Activated CD8-positive, alpha-beta memory T cell treated with anti-CD3 and anti-CD28 coated beads for 4 hours (primary cell): ENCODE results near the gene PSTPIP1.

Source experiments
- DNase-seq, 2 donors: peaks; one replicate each; pipeline ENCODE4 v3.0.0-alpha.2; 2020; ENCODE audit warnings: low read depth in 2 of 2

The PSTPIP1 gene

DNA sequence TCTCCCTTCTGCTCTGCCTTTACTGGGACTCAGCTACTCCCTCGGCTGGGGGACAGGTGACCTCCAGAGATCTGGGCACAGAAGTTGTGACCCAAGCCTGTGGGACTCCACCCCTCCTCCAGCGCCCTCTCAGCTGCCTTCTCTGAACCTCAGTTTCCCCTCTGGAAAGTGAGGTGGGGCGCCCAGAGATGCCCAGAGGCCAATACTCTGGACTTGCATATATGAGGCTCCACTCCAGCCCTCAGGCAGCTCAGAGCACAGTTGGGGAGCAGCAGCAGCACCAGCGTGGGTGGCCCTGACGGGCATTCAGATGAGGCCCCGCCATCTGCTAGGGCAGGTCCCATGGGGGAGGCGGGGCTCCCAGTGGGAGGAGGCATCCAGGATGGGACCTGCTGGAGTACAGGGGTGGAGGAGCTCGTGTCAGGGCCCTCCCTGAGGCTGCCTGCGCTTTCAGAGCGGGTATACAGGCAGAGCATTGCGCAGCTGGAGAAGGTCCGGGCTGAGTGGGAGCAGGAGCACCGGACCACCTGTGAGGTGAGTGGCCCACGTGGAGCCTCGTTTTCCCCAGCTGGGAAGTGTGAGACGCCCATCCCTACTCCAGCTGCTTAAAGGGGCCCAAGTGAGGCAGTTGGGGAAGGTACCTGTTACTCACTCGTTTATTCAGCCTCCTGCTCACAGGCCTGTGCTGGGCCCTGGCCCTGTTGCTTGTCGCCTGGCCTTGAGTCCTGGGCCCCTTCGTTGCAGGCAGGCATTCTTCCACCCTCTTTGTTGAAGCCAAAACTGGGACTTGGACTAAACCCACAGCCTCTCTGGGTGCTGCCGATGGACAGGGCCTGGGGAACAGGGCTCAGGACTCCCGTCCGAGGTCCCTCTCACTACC lies 35.4 kb downstream of the PSTPIP1 start:
- no peak for DNase-seq

DNA sequence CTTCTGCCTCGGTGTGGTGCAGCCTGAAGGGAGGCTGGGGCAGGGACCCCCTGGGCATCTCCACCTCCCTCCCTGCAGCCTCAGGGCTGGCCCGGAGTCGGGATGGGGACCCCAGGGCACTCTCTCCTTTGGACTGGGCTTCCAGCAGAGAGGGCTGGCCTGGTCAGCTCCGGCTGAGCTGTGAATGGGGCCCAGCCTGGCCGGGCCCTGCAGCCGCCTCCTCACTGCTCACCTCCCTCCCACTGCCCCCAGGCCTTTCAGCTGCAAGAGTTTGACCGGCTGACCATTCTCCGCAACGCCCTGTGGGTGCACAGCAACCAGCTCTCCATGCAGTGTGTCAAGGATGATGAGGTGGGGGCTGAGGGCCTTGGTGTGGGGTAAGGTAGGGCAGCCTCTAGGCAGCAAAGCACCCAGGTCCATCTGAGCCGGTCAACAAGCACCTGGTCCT lies 36.0 kb downstream of the PSTPIP1 start:
- DNase-seq = no peak

DNA sequence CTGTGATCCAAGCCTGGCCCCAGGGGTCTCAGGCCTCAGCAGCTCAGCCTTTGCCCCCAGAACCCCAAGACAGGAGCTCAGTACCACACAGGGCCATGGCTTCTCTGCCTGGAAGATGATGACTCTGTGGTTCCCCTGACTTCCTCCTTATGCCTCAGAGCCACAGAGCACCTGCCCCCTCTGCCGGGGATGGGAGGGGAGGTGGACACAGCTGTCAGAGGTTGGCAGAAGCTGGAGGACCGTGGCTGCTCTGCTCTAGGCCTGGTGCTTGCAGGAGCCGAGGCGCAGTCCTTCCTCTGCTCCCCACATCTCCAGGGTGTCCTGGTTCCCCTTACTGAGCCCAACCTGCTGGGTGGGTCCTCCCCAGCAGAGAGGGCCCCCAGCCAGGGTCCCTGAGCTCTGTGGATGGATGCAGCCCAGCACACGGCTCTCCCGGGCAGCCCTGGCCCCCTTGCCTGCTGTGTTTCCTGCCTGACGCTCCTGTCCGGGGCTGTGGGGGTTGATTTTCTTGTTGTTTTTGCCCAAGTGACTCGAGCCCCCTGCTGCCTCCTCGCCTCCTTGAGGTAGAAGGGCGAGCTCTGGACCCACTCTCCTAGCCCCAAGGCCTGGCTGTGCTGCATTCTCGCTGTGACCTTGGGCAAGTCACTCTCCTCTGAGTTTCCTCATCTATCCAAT lies 36.6 kb downstream of the PSTPIP1 start:
- no peak for DNase-seq

GRCh38 chr15:77032052-77032646 lies 37.2 kb downstream of the PSTPIP1 start:
- no peak for DNase-seq

DNA sequence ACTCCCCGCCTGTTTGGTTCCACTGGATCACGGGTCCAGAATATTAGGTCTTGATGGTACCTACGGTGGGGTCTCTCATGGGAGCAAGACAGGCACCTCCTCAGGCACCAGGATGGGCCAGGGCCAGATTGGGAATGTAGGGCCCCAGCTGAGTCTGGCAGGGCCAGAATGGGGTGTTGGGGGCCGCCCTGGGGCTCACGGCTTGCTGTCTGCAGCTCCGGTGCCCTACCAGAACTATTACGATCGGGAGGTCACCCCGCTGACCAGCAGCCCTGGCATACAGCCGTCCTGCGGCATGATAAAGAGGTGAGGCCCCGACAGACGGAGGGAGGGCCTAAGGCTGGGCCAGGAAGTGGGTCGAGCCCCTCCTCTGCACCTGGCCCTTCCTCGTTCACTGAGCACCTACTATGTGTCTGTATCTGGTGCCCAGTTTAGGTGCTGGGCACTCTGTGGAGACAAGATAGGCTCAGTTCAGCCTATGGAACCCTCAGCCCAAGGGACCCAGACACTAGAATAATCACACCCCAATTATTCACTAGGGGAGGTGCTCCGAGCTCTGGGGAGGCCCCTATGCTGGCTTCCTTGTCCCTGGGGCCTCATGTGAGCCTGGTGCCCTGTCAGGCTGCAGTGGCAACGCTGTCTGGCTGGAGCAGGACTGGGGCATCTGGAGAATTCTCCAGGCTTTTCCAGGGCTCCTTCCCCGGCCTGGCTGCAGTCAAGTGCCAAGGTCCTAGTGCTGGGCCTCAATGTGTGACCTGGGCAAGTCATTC lies 37.9 kb downstream of the PSTPIP1 start:
- no peak for DNase-seq

- DNase-seq = no peak
Observed at GRCh38 chr15:77033417-77033728, 38.4 kb downstream of the PSTPIP1 start.

DNA sequence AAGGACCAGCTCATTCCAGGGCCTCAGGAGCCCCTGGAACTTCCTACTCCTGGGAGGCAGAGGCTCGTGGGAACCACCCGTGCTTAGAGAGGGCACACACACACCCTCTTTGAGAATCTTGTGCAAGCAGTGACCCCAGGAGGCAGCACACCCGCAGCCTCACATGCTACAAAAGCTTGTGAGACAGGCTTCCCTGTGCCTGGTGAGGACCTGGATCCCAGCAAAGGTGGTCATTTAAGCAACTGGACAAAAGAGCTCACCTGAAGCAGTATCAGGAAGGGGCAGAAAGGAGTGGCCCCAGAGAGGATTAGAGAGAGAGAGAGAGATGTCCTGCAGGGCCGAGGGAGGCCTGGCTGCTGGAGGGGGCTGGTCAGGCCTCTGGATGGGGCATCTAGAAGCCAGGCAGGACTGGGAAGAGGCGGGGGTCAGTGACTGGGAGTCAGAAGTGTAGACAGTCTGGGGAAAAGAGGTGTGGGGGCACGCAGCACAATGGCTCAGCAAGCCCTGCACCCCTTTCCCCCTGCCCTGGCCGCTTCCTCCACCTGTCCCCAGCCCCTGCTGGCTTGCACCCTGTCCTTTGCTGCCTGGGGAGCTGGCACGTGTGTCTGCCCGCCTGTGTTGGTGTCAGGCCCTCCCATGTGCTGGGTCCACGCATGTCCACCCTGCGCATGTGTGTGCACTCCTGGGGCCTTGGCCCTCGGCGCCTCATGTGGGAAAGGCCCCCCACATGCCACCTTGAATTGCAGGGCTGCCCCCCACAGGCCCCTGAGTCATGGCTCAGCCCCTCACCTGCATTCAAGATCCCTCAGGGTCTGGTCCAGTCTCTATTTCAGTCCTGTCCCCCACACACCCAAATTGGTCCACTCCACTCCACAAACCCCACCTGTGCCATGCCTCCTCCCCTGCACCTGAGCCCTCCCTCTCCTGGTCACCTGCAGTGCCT lies 39.1 kb downstream of the PSTPIP1 start:
- no peak for DNase-seq

DNA sequence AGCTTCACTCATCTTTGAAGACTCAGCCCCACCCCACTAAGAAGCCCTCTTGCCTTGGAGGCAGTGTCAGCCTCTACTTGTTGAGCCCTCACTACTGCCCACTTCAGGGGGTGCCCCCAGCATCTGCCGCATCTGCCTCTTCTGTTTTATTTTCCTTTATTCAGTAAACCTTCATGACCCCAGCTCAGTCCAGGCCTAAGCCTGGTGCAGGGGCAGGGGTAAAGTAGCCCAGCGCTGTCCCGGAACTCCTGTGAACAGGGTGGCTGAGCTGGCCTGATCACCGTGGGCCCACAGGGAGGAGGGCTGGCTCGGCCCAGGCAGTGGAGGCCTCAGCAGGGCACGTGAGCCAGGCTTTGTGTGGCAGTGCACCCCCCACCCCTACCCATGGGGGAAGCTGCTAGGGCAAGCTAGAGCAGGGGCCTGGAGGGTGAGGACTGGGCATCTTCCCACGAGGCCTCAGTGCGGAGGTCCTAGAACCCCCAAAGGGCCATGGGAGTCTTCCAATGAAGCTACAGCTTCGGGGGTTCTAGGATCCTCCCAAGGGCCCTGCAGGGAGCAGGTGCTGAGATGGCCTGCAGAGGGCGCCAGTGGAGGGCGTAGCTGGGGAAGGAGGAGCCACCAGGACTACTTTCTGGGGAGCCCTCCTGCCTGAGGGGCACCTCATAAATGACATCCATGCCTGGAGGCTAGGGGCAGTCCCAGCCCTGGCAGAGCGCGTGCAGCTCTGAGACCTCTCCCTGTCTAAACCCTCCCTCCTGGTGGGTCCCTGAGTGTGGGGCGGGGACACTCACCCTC lies 40.0 kb downstream of the PSTPIP1 start:
- DNase-seq = no peak

- no peak for DNase-seq
Observed at GRCh38 chr15:77035584-77035983, 40.7 kb downstream of the PSTPIP1 start.

DNA sequence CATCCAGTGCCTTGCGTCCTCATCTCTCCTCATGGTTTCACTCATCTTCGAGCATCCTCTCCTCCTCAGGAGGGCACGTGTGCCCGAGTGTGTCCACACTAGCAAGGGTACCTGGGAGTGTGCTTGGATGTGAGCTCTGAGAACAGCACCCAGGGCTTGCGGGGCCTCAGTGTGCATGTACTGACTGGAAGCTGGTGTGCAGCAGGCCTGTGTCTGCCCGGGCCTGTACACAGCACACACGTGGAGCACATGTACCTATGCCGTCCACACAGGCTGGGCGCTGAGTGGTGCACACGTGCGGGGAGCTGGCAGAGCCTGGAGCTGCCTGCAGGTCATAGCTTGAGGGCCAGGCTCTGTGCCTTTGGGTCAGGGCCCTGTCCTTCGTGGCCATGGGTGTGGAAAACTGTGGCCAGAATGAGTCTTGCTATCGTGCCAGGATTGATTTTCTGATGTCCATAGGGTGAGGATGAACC lies 41.1 kb downstream of the PSTPIP1 start:
- DNase-seq = no peak

GRCh38 chr15:77036537-77037387 lies 41.8 kb downstream of the PSTPIP1 start:
- DNase-seq = no peak

GRCh38 chr15:77037388-77038209 lies 42.7 kb downstream of the PSTPIP1 start:
- no peak for DNase-seq

DNA sequence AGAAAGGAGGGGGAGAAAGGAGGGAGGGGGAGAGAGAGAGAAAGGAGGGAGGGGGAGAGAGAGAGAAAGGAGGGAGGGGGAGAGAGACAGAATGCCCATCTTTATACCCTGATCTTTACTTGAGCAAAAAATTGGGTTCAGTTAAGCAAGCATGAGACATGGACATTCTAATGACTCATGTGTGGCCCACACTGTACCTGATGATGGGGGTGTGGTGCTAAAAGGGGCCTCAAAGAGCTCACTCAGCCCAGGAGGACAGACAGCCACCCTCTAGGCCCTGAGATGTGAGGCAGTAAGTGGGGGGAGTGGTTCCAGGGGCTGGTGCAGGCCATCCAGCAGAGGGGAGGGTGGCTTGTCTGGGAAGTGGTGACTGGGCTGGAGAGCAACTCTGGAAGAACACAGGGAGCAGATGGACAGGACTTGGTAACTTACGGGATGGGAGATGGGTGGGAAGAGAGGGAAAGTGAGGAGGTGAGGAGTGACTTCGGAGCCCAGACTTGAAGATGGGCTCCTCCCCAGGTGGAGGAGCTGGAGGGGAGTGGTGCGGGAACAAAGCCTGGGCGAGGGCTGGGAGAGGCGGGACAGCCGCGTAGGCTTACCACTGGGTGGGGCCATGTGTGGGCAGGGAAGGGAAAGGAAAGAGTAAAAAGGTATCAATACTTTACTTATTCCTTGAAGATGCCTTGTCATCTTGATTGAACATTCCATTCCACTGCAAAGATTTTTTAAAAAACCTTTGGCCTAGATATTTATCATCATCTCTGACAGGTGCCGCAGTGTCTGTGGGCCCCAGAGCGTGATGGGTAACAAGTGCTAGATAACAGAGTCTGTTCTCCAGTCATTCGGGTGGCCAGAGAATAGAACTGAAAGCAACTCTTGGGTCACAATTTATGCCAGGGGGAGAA lies 43.6 kb downstream of the PSTPIP1 start:
- DNase-seq = no peak

DNA sequence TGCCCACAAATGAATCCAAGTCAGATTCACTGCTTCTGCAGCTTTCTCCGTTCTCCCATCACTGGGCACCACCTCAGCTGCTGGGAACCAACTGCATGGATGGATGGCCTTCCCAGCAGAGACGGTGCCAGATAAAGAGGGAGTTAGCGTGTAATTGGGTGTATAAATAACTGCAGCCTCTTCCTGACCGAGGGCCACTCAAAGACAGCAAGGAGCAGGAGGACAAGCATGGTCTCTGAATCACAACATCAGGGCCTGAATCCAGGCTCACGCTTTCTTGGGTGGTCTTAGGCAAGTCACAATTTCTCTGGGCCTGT lies 44.2 kb downstream of the PSTPIP1 start:
- no peak for DNase-seq

GRCh38 chr15:77039848-77040247 lies 44.9 kb downstream of the PSTPIP1 start:
- no peak for DNase-seq

DNA sequence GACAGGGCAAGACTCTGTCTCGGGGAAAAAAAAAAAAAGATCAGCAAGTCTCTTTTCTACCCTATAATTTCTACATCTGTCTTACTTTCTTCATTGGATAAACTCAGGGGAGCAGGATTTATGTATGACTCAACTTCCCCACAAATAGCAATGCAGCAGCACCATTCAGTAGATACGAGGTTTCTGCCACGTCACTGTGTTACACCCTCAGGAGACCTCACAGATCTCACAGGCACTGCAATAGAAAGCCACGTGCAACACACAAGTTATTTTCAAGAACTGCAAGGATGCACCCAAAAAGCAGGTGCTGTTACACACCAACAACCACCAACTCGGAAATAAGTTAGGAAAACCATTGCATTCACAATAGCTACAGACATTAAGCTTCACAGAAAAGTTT lies 45.7 kb downstream of the PSTPIP1 start:
- DNase-seq = no peak

GRCh38 chr15:77042245-77042919 lies 47.5 kb downstream of the PSTPIP1 start:
- DNase-seq = no peak
